SIG-M5 treated with dmso at 0.1 percent for 504 hours (cell line): ENCODE results near the gene FAM13A.

Experiments
- DNase-seq: peaks from one replicate; lab custom pipeline; 2025; ENCODE audit not compliant: unreplicated experiment; lab: John Stamatoyannopoulos, UW

The FAM13A gene

GRCh38 chr4:88818631-88819470 is 238.1 kb downstream of the FAM13A start:
- peak; percentile 20 for DNase-seq

- no peak for DNase-seq
These were observed 239.2 kb downstream of the FAM13A start for GRCh38 chr4:88817740-88818139.

- DNase-seq, result no peak
These were observed 240.6 kb downstream of the FAM13A start for GRCh38 chr4:88816360-88816759.

GRCh38 chr4:88814043-88814617 is 242.9 kb downstream of the FAM13A start:
- DNase-seq, result no peak

- DNase-seq, result no peak
These were observed 244.0 kb downstream of the FAM13A start for GRCh38 chr4:88813013-88813412.

- DNase-seq, result no peak
These were observed 244.6 kb downstream of the FAM13A start for GRCh38 chr4:88812420-88812819.

- DNase-seq, result no peak
These were observed 245.1 kb downstream of the FAM13A start for GRCh38 chr4:88811904-88812303.

- DNase-seq, result no peak
These were observed 246.7 kb downstream of the FAM13A start for GRCh38 chr4:88810325-88810724.

- no peak for DNase-seq
These were observed 247.3 kb downstream of the FAM13A start for GRCh38 chr4:88809576-88810219.

GRCh38 chr4:88809101-88809500 is 247.9 kb downstream of the FAM13A start:
- no peak for DNase-seq

- DNase-seq, result no peak
These were observed 249.5 kb downstream of the FAM13A start for GRCh38 chr4:88807499-88807898.

GRCh38 chr4:88804234-88804633 is 252.8 kb downstream of the FAM13A start:
- no peak for DNase-seq

- peak; percentile 86 for DNase-seq
These were observed 253.3 kb downstream of the FAM13A start for GRCh38 chr4:88803600-88804096.

GRCh38 chr4:88802585-88803286 is 254.2 kb downstream of the FAM13A start:
- DNase-seq, result no peak

- DNase-seq, result no peak
These were observed 254.8 kb downstream of the FAM13A start for GRCh38 chr4:88802138-88802537.

- no peak for DNase-seq
These were observed 257.1 kb downstream of the FAM13A start for GRCh38 chr4:88799900-88800299.

GRCh38 chr4:88797725-88798124 is 259.3 kb downstream of the FAM13A start:
- DNase-seq, result no peak

GRCh38 chr4:88796545-88796944 is 260.4 kb downstream of the FAM13A start:
- DNase-seq, result no peak

GRCh38 chr4:88794952-88795351 is 262.0 kb downstream of the FAM13A start:
- DNase-seq, result no peak

- DNase-seq, result no peak
These were observed 262.8 kb downstream of the FAM13A start for GRCh38 chr4:88794087-88794690.

- no peak for DNase-seq
These were observed 263.5 kb downstream of the FAM13A start for GRCh38 chr4:88793475-88793874.
